ELR (cell line): ENCODE measurements around the gene SHLD2.
"Not testable (repeated sequence)": the region's sequence is repeated elsewhere in the genome, so short reads cannot be mapped to it uniquely, and the experiment has no call there.

Source experiments
- DNase-seq: peaks from one replicate; pipeline ENCODE4 v3.0.0-alpha.2; 2015; ENCODE audit warnings: low read depth

SHLD2 gene

GRCh38 chr10:87145598-87145997 is 50.6 kb downstream of the SHLD2 start:
- not testable (repeated sequence) for DNase-seq

DNA sequence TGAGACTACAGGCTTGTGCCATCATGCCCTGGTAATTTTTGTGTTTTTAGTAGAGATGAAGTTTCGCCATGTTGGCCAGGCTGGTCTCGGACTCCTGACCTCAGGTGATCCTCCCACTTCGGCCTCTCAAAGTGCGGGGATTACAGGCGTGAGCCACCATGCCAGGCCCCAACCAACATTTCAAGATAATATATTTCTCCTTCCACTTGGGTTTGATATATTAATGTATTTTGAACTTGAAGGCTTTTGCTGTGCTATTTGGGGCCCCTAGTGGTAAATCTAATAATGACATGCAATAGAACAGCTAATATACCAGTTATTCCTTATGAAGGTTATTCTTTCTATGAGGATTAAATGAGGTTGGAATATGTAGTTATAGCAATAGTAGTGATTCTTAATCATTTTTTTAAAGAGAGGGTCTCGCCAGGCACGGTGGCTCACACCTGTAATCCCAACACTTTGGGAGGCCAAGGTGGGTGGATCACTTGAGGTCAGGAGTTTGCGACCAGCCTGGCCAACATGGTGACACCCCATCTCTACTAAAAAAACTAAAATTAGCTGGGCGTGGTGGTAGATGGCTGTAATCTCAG is 54.1 kb downstream of the SHLD2 start:
- not testable (repeated sequence) for DNase-seq

GRCh38 chr10:87151516-87151915 is 56.5 kb downstream of the SHLD2 start:
- DNase-seq, result not testable (repeated sequence)

- not testable (repeated sequence) for DNase-seq
These were observed 61.8 kb downstream of the SHLD2 start for GRCh38 chr10:87156841-87157240.

- peak; percentile 43 for DNase-seq
These were observed 62.8 kb downstream of the SHLD2 start for GRCh38 chr10:87157821-87158220.

GRCh38 chr10:87162703-87163293 is 67.8 kb downstream of the SHLD2 start:
- DNase-seq, result not testable (repeated sequence)

DNA sequence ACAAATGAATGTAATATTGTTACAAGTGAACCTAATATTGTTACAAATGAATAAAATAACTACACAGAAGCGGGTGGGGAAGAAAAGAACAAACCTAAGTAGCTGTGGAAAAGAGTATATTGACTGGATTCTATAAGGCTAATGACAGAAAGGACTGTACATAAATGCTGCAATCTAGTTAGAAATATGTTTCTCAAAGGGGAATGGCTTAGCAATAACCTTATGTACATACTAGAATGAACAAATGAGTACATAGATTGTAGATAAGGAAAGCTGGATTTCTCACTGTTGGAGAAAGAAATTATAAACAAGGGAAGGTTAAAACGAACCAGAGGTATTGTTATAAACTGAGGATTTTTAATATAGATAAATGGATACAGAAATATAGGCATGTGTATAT is 68.4 kb downstream of the SHLD2 start:
- not testable (repeated sequence) for DNase-seq

- not testable (repeated sequence) for DNase-seq
These were observed 74.9 kb downstream of the SHLD2 start for GRCh38 chr10:87169857-87170256.

- DNase-seq, result not testable (repeated sequence)
These were observed 75.7 kb downstream of the SHLD2 start for GRCh38 chr10:87170705-87171104.

DNA sequence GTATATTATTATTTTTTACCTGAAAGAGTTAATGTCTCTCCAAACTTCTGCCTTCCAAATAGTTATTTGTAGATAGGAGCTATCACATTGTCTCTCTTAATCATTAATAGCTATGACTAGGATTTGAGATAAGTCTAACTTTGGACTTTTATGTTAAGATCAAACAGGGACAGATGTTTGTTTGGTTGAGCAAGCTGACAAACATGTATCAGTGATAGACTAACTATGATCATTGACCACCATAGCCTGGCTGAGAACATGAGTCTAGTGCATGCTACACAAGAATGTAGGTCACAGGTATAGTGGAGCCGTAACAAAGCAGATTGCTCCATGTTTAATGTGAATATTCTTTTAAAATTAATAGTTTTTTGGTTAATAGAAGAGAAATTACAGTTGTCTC is 76.7 kb downstream of the SHLD2 start:
- not testable (repeated sequence) for DNase-seq

GRCh38 chr10:87172178-87172577 is 77.2 kb downstream of the SHLD2 start:
- DNase-seq, result not testable (repeated sequence)

DNA sequence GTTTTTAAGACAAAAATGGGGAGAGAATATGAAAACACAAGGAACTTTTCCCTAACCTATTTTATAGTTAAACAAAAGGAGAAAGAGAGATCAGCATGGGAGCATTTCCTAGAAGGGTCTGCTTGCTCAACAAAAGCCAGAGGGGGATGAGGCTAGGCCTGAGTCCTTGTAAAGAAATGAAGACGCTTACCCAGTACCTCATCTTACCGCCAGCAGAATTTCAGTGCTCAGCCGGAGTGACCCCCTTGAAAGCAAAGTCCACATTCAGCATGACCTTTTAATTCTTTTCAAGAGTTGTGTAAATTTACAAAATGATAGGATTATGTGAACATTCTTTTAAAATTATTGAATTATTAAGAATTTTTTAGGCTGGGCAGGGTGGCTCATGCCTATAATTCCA is 82.6 kb downstream of the SHLD2 start:
- DNase-seq, result not testable (repeated sequence)

- DNase-seq, result not testable (repeated sequence)
These were observed 89.4 kb downstream of the SHLD2 start for GRCh38 chr10:87184421-87184820.

DNA sequence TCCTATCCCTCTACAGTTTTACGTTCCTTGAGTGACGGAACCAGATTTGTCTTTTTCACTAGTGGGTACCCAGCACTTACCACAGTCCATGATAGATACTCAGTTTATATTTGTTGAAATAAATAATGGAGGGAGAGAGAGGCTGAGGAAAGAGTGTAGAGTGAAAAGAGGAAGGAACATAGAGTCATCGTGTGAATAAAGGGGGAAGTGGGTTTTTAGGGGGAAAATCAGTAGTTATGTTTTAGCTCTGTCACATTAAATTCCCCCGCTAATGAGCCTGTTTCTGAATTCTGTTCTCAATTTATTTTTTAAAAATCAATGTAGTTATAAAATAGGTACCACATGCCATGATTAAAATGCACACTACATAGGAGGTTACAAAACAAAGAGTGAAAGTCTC is 91.0 kb downstream of the SHLD2 start:
- not testable (repeated sequence) for DNase-seq

- not testable (repeated sequence) for DNase-seq
These were observed 92.6 kb downstream of the SHLD2 start for GRCh38 chr10:87187573-87187972.

DNA sequence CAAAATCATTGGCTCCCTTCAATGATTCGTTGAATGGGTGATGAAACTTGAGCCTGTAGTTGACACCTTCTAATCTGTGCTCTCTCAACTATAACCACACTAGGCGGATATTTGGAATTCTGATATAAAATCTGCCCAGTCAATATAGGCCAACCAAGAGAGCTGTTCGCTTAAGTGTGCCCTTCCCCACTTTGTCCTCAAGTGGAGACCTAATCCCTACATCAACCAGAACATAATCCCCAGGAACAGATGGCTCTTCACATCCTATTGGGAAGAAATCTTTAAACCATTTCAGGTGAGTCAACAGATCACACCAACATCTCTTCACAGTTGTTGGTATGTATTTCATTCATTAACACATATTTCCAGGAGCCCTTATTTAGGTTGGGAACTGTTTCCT is 96.8 kb downstream of the SHLD2 start:
- not testable (repeated sequence) for DNase-seq

DNA sequence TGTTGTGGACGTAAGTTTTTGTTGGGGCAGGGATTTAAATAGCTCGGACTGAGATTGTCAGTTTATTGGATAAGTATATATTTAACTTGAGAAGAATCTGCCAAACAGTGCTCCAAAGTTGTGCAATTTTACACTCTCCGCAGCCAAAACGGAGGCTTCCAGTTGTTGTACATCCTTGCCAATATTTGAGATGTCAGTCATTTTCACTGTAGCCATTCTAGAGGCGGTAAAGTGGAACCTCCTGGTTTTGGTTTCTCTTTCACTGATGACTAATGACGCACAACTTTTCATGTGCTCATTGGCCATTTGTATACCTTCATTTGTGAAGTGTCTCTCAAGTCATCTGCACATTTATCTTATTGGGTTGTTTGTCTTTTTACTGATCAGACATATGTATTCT is 105.9 kb downstream of the SHLD2 start:
- DNase-seq, result peak; percentile 45

GRCh38 chr10:87204801-87205200 is 109.8 kb downstream of the SHLD2 start:
- DNase-seq, result not testable (repeated sequence)

DNA sequence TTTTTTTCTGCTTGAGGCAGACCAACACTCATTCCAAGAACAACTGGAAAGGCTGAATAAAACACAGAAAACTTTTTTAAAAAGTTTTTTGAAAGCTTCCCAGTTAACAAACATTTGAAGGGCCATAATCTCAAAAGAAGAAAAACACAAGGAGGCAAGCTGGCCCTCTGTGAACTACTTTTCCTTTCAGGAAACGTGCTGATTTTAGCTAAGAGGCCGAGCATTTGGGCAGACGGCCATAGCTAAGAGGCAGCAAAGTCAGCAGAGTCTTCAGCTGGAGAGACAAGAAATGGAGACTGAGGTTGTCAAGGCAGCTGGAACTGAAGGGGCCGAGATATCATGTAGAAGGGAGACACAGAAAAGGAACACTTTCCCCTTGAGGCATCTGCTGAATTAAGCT is 111.9 kb downstream of the SHLD2 start:
- DNase-seq, result not testable (repeated sequence)

GRCh38 chr10:87210309-87210708 is 115.3 kb downstream of the SHLD2 start:
- DNase-seq, result not testable (repeated sequence)

- DNase-seq, result peak; percentile 54
These were observed 116.8 kb downstream of the SHLD2 start for GRCh38 chr10:87211848-87212247.

DNA sequence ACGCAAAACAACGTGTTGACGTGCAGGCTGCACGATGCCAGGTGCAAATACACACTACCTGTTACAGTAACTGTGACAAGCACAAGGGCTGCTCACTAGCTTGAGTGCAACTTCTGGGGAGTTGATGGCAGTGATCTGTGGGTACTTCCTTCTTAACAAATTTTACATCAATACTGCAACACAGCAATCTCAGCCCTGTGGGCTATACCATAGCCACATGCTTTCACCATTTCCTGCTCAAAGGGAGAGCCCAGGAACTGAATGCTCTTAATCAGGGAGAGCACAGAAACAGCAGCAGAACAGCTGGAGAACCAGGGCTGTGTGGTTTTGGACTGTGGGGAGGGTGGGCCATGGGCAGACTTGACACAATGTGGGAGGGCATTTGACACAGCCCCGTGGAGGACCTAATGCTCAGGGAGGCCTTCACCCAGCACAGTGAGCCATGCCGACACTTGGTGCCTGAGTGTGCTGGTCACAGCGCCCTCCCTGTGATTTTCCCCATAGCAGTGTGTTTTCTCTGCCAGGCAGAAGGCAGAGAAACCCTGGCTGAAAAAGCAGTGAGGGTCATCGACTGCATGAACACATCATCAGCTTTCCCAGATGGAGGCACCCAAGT is 118.3 kb downstream of the SHLD2 start:
- DNase-seq, result not testable (repeated sequence)

GRCh38 chr10:87213806-87214205 is 118.8 kb downstream of the SHLD2 start:
- DNase-seq, result not testable (repeated sequence)
